Measurements from ENCODE around the gene HRH2. TPM values are rescaled to one million over a fixed set of nuclear protein-coding genes. Genes with fewer than 3 reads are reported as not detected.
"Not testable (repeated sequence)": the region's sequence is repeated elsewhere in the genome, so short reads cannot be mapped to it uniquely, and the experiment has no call there.

Gene HRH2
- total RNA-seq, 1 donor from 2014 or later = 46.6 TPM

- DNase-seq (ENCODE audit: missing footprints) (no peak), ATAC-seq (no peak)
- intact Hi-C loops (cut with DNase I) = no loop called here
These were observed 40.7 kb downstream of the HRH2 start for GRCh38 chr5:175698401-175699115.

GRCh38 chr5:175700991-175701390 lies 43.1 kb downstream of the HRH2 start:
- ATAC-seq (no peak), DNase-seq (ENCODE audit: missing footprints) (no peak)
- intact Hi-C loops (cut with DNase I) = no loop called here

GRCh38 chr5:175701797-175702196 lies 43.9 kb downstream of the HRH2 start:
- intact Hi-C loops (cut with DNase I) = no loop called here
- no peak for ATAC-seq
- DNase-seq (ENCODE audit: missing footprints) = no peak

GRCh38 chr5:175706499-175706898 lies 48.6 kb downstream of the HRH2 start:
- DNase-seq (ENCODE audit: missing footprints) (no peak), ATAC-seq (no peak)
- intact Hi-C loops (cut with DNase I) = no loop called here

- DNase-seq (ENCODE audit: missing footprints) = no peak
- intact Hi-C loops (cut with DNase I) = no loop called here
- ATAC-seq = no peak
These were observed 50.0 kb downstream of the HRH2 start for GRCh38 chr5:175707751-175708375.

GRCh38 chr5:175709276-175709781 lies 51.5 kb downstream of the HRH2 start:
- DNase-seq (ENCODE audit: missing footprints) (no peak), ATAC-seq (peak; percentile 37)
- intact Hi-C loops (cut with DNase I) = no loop called here

- ATAC-seq (no peak), DNase-seq (ENCODE audit: missing footprints) (no peak)
- intact Hi-C loops (cut with DNase I) = loop anchor here (5.0 kb wide), 1 partner anchor 113 kb away; no protein-coding TSS in a partner anchor
These were observed 52.5 kb downstream of the HRH2 start for GRCh38 chr5:175710326-175710725.

GRCh38 chr5:175711031-175711430 lies 53.2 kb downstream of the HRH2 start:
- ATAC-seq = no peak
- no peak for DNase-seq (ENCODE audit: missing footprints)
- intact Hi-C loops (cut with DNase I) = loop anchor here (5.0 kb wide), 1 partner anchor 114 kb away; no protein-coding TSS in a partner anchor

- no peak for ATAC-seq
- intact Hi-C loops (cut with DNase I) = loop anchor here (5.0 kb wide), 1 partner anchor 114 kb away; no protein-coding TSS in a partner anchor
These were observed 53.8 kb downstream of the HRH2 start for GRCh38 chr5:175711472-175712312.

GRCh38 chr5:175712313-175712680 lies 54.4 kb downstream of the HRH2 start:
- ATAC-seq = no peak
- DNase-seq (ENCODE audit: missing footprints) = no peak
- intact Hi-C loops (cut with DNase I) = loop anchor here (5.0 kb wide), 1 partner anchor 115 kb away; no protein-coding TSS in a partner anchor

More at GRCh38 chr5:175711472-175712312, 53.8 kb downstream of the HRH2 start:
- DNase-seq (ENCODE audit: missing footprints) = no peak

GRCh38 chr5:175712681-175713085 lies 54.8 kb downstream of the HRH2 start:
- ATAC-seq (no peak), DNase-seq (ENCODE audit: missing footprints) (no peak)
- intact Hi-C loops (cut with DNase I) = loop anchor here (5.0 kb wide), 1 partner anchor 115 kb away; no protein-coding TSS in a partner anchor

GRCh38 chr5:175713930-175714329 lies 56.1 kb downstream of the HRH2 start:
- intact Hi-C loops (cut with DNase I) = loop anchor here (5.0 kb wide), 1 partner anchor 117 kb away; no protein-coding TSS in a partner anchor
- no peak for ATAC-seq
- DNase-seq (ENCODE audit: missing footprints) = no peak

- intact Hi-C loops (cut with DNase I) = loop anchor here (5.0 kb wide), 2 partner anchors 57 to 117 kb away; partner anchors contain the start of gene HRH2
- DNase-seq (ENCODE audit: missing footprints) (no peak), ATAC-seq (no peak)
These were observed 56.7 kb downstream of the HRH2 start for GRCh38 chr5:175714479-175715085.

GRCh38 chr5:175715627-175716522 lies 58.0 kb downstream of the HRH2 start:
- intact Hi-C loops (cut with DNase I) = loop anchor here (5.0 kb wide), 1 partner anchor 59 kb away; the partner anchor contains the start of gene HRH2
- DNase-seq (ENCODE audit: missing footprints) (no peak), ATAC-seq (peak; percentile 38)

GRCh38 chr5:175717837-175718236 lies 60.0 kb downstream of the HRH2 start:
- ATAC-seq = peak; percentile 41
- DNase-seq (ENCODE audit: missing footprints) = no peak
- intact Hi-C loops (cut with DNase I) = loop anchor here (2.0 to 5.0 kb wide), 2 partner anchors 61 to 183 kb away; partner anchors contain the start of gene HRH2

- no peak for ATAC-seq
- intact Hi-C loops (cut with DNase I) = loop anchor here (2.0 to 5.0 kb wide), 2 partner anchors 61 to 184 kb away; partner anchors contain the start of gene HRH2
- DNase-seq (ENCODE audit: missing footprints) = peak; percentile 85
These were observed 60.7 kb downstream of the HRH2 start for GRCh38 chr5:175718401-175719108.

GRCh38 chr5:175719109-175719432 lies 61.2 kb downstream of the HRH2 start:
- ATAC-seq; DNase-seq (ENCODE audit: missing footprints): not testable (repeated sequence)
- intact Hi-C loops (cut with DNase I) = loop anchor here (2.0 to 5.0 kb wide), 2 partner anchors 62 to 184 kb away; partner anchors contain the start of gene HRH2
